GM12878 (cell line): Measurements from ENCODE around the gene MAP2K1. TPM values are rescaled to one million over a fixed set of nuclear protein-coding genes. Genes with fewer than 3 reads are reported as not detected.

ENCODE experiments used
- ATF7 ChIP-seq: fragments of 450-650 bp; IDR thresholded peaks from 2 replicates; pipeline ENCODE4 v1.6.1; 2016; ENCODE audit warnings: low read depth, mild to moderate bottlenecking
- CHD1 ChIP-seq: IDR thresholded peaks from 2 replicates; pipeline ENCODE4 v1.6.1; 2012; ENCODE audit warnings: low read depth, low read length, improper control_type of control experiment
- E2F4 ChIP-seq: IDR thresholded peaks from 2 replicates; pipeline ENCODE4 v1.6.1; 2012; ENCODE audit warnings: low read depth, low read length, improper control_type of control experiment
- ELK1 ChIP-seq: IDR thresholded peaks from 2 replicates; pipeline ENCODE4 v1.6.1; 2012; ENCODE audit warnings: low read depth, low read length, improper control_type of control experiment
- GABPA ChIP-seq: IDR thresholded peaks from 2 replicates; pipeline ENCODE4 v1.6.1; 2014; ENCODE audit warnings: antibody characterized with exemption, low read depth, mild to moderate bottlenecking, inconsistent platforms
- HDAC2 ChIP-seq: fragments of 200-600 bp; sonication (generic); IDR thresholded peaks from 2 replicates; pipeline ENCODE4 v1.6.1; 2017
- MAX ChIP-seq: IDR thresholded peaks from 2 replicates; pipeline ENCODE4 v1.6.1; 2012; ENCODE audit warnings: low read depth, low read length, improper control_type of control experiment
- NR2C1 ChIP-seq: fragments of 450-650 bp; IDR thresholded peaks from 2 replicates; pipeline ENCODE4 v1.6.1; 2017; ENCODE audit warnings: antibody characterized with exemption, mild to moderate bottlenecking, moderate library complexity
- NR2F1 ChIP-seq: fragments of 450-650 bp; conservative IDR thresholded peaks from 2 replicates; pipeline ENCODE4 v1.6.1; 2017; ENCODE audit warnings: mild to moderate bottlenecking
- POLR2AphosphoS5 ChIP-seq: IDR thresholded peaks from 2 replicates; pipeline ENCODE4 v1.6.1; 2011; ENCODE audit warnings: mild to moderate bottlenecking, low read length, inconsistent platforms
- REST ChIP-seq: IDR thresholded peaks from 2 replicates; pipeline ENCODE4 v1.6.1; 2012; ENCODE audit warnings: mild to moderate bottlenecking, low read depth, low read length
- SIX5 ChIP-seq: IDR thresholded peaks from 2 replicates; pipeline ENCODE4 v1.6.1; 2011; ENCODE audit warnings: mild to moderate bottlenecking, low read depth, low read length, moderate library complexity; ENCODE audit not compliant: severe bottlenecking
- SMARCA5 ChIP-seq: fragments of 450-650 bp; IDR thresholded peaks from 2 replicates; pipeline ENCODE4 v1.6.1; 2017; ENCODE audit warnings: mild to moderate bottlenecking
- STAT3 ChIP-seq: IDR thresholded peaks from 2 replicates; pipeline ENCODE4 v1.6.1; 2011; ENCODE audit warnings: low read depth, low read length, improper control_type of control experiment
- polyA plus RNA-seq, 11 experiments: library from polyadenylated mRNA; depleted of rRNA in 4 of 11; unstranded in 6 of 11; stranded (reverse) in 5 of 11; fragments of >200 nt; fragmentation: Nextera tagmentation in 4 of 11; fragmentation: Illumina TruSeq in 1 of 11; extraction: Ambion mirVana in 4 of 11; extraction: Trizol in 1 of 11; gene quantifications; 1 replicate in 1 of 11; 2 replicates in 10 of 11; pipeline versions ENCODE4 v1.2.1 to v1.2.3, GENCODE V29; 2011 to 2016; ENCODE audit warnings: inconsistent platforms in 2 of 11, missing spikeins in 2 of 11, low read depth in 1 of 11
- total RNA-seq, 4 experiments: library from RNA; depleted of rRNA in 3 of 4; stranded (reverse); fragments of >200 nt in 3 of 4; fragmentation: Illumina TruSeq in 1 of 4; extraction: Trizol in 1 of 4; gene quantifications; 2 replicates each; pipeline versions ENCODE4 v1.2.1 to v1.2.3, GENCODE V29; 2013 to 2021
- TF ChIP-seq, protein P1 (sequence below): IDR thresholded peaks from 2 replicates; pipeline ENCODE4 v1.6.1; 2011; ENCODE audit warnings: low read depth, mild to moderate bottlenecking, low read length, moderate library complexity, borderline replicate concordance; ENCODE audit errors: extremely low read depth
- TF ChIP-seq, protein P2 (sequence below): fragments of 450-650 bp; IDR thresholded peaks from 2 replicates; pipeline ENCODE4 v1.6.1; 2016; ENCODE audit warnings: mild to moderate bottlenecking
- TF ChIP-seq, protein P3 (sequence below): fragments of 450-650 bp; IDR thresholded peaks from 2 replicates; pipeline ENCODE4 v1.6.1; 2016; ENCODE audit warnings: mild to moderate bottlenecking

Gene MAP2K1
- total and polyA plus RNA-seq, 10 of the 15 experiments (the other 5 are each of a cell fraction or from before 2014, with no cell fraction given): 11.2 to 112 (median 56.6) TPM

- TF ChIP-seq E2F4: no peak
- TF ChIP-seq, protein P1, sequence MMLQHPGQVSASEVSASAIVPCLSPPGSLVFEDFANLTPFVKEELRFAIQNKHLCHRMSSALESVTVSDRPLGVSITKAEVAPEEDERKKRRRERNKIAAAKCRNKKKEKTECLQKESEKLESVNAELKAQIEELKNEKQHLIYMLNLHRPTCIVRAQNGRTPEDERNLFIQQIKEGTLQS: peak; percentile 76; the same call in 1 of the 2 replicates
- peak; percentile 46 for TF ChIP-seq SIX5
- TF ChIP-seq HDAC2: no peak
- TF ChIP-seq GABPA: peak; percentile 68
- TF ChIP-seq, protein P2, sequence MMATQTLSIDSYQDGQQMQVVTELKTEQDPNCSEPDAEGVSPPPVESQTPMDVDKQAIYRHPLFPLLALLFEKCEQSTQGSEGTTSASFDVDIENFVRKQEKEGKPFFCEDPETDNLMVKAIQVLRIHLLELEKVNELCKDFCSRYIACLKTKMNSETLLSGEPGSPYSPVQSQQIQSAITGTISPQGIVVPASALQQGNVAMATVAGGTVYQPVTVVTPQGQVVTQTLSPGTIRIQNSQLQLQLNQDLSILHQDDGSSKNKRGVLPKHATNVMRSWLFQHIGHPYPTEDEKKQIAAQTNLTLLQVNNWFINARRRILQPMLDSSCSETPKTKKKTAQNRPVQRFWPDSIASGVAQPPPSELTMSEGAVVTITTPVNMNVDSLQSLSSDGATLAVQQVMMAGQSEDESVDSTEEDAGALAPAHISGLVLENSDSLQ: no peak
- TF ChIP-seq SMARCA5: peak; percentile 93
- peak; percentile 89 for TF ChIP-seq MAX
- no peak for TF ChIP-seq STAT3
- TF ChIP-seq ELK1: no peak
- no peak for TF ChIP-seq NR2C1
- TF ChIP-seq NR2F1: peak; percentile 76
- 0 out of 2 replicates have a peak, but pooled peaks have one; percentile 59 for TF ChIP-seq CHD1
- TF ChIP-seq REST: no peak
- no peak; the same call in 1 of the 2 replicates for TF ChIP-seq ATF7
- TF ChIP-seq, protein P3, sequence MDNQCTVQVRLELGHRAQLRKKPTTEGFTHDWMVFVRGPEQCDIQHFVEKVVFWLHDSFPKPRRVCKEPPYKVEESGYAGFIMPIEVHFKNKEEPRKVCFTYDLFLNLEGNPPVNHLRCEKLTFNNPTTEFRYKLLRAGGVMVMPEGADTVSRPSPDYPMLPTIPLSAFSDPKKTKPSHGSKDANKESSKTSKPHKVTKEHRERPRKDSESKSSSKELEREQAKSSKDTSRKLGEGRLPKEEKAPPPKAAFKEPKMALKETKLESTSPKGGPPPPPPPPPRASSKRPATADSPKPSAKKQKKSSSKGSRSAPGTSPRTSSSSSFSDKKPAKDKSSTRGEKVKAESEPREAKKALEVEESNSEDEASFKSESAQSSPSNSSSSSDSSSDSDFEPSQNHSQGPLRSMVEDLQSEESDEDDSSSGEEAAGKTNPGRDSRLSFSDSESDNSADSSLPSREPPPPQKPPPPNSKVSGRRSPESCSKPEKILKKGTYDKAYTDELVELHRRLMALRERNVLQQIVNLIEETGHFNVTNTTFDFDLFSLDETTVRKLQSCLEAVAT: peak; percentile 53
- peak; percentile 89 for TF ChIP-seq POLR2AphosphoS5
Measured at GRCh38 chr15:66386204-66387123, at the start of gene MAP2K1 (continued).
